Progenitor cell of endocrine pancreas (in vitro differentiated cells): Measurements from ENCODE around the gene PTGDS. TPM values are rescaled to one million over a fixed set of nuclear protein-coding genes. Genes with fewer than 3 reads are reported as not detected.
A peak's percentile ranks its signal among the peaks of the same experiment; 100 is the strongest.
"Not testable (repeated sequence)": the region's sequence is repeated elsewhere in the genome, so short reads cannot be mapped to it uniquely, and the experiment has no call there.

Source experiments
- DNase-seq: peaks from one replicate; pipeline ENCODE4 v3.0.0; 2021; ENCODE audit warnings: low spot score; ENCODE audit not compliant: unreplicated experiment
- H3K27ac Mint-ChIP-seq: 2 replicates; pipeline ENCODE4 v1.8.0; 2021; ENCODE audit warnings: mild to moderate bottlenecking, moderate library complexity, mixed read lengths
- H3K27me3 Mint-ChIP-seq: 2 replicates; pipeline ENCODE4 v1.8.0; 2021; ENCODE audit warnings: mixed read lengths
- H3K36me3 Mint-ChIP-seq: 2 replicates; pipeline ENCODE4 v1.8.0; 2022; ENCODE audit warnings: mixed read lengths; ENCODE audit not compliant: insufficient read depth
- H3K4me1 Mint-ChIP-seq: 2 replicates; pipeline ENCODE4 v1.8.0; 2021; ENCODE audit warnings: low read depth, mixed read lengths
- H3K4me3 Mint-ChIP-seq: 2 replicates; pipeline ENCODE4 v1.8.0; 2021; ENCODE audit warnings: low read depth, mild to moderate bottlenecking, moderate library complexity, mixed read lengths
- H3K9me3 Mint-ChIP-seq: 2 replicates; pipeline ENCODE4 v1.8.0; 2021; ENCODE audit warnings: low read depth, mixed read lengths
- CTCF ChIP-seq: fragments of 200-600 bp; sonication (generic); IDR thresholded peaks from one replicate; pipeline ENCODE4 v1.5.0; 2021; ENCODE audit warnings: antibody characterized with exemption, mild to moderate bottlenecking; ENCODE audit not compliant: unreplicated experiment
- total RNA-seq: library from RNA; stranded (reverse); gene quantifications from 2 replicates; pipeline ENCODE4 v1.2.1, GENCODE V29; 2021

Gene PTGDS
- total RNA-seq, 1 donor from 2014 or later = not detected

GRCh38 chr9:137000177-137000930 lies 23.1 kb downstream of the PTGDS start:
- Mint-ChIP-seq H3K9me3 (peaks cover 4% of the 10 kb centered on the region), H3K27ac (no peak overlapping the region), H3K4me3 (no peak overlapping the region), H3K4me1 (peaks cover 1% of the 10 kb centered on the region), H3K36me3 (no peaks in the 10 kb centered on the region), H3K27me3 (no peaks in the 10 kb centered on the region)
- no peak for TF ChIP-seq CTCF
- no peak for DNase-seq

- no peaks in the 10 kb centered on the region for H3K4me1 Mint-ChIP-seq
- H3K9me3 Mint-ChIP-seq = peaks cover 4% of the 10 kb centered on the region
- no peaks in the 10 kb centered on the region for H3K27me3 Mint-ChIP-seq
- no peak for DNase-seq
- H3K36me3 Mint-ChIP-seq = no peaks in the 10 kb centered on the region
- no peak overlapping the region for H3K27ac Mint-ChIP-seq
- no peak overlapping the region for H3K4me3 Mint-ChIP-seq
- no peak for TF ChIP-seq CTCF
These were observed 24.7 kb downstream of the PTGDS start for GRCh38 chr9:137001857-137002645.

- Mint-ChIP-seq H3K4me1 (no peaks in the 10 kb centered on the region), H3K27ac (no peak overlapping the region), H3K36me3 (no peaks in the 10 kb centered on the region), H3K9me3 (peaks cover 4% of the 10 kb centered on the region), H3K4me3 (no peak overlapping the region), H3K27me3 (no peaks in the 10 kb centered on the region)
- DNase-seq = no peak
- TF ChIP-seq CTCF = no peak
These were observed 25.3 kb downstream of the PTGDS start for GRCh38 chr9:137002646-137003041.

GRCh38 chr9:137004285-137004684 lies 27.0 kb downstream of the PTGDS start:
- not testable (repeated sequence) for H3K9me3 Mint-ChIP-seq, H3K4me1 Mint-ChIP-seq

More at GRCh38 chr9:137004285-137004684, 27.0 kb downstream of the PTGDS start:
- not testable (repeated sequence) for H3K27me3 Mint-ChIP-seq, H3K4me3 Mint-ChIP-seq, DNase-seq, H3K36me3 Mint-ChIP-seq, H3K27ac Mint-ChIP-seq
- TF ChIP-seq CTCF = peak; percentile 35
